GM18507 (cell line): ENCODE data around the gene IGSF9.
A peak's percentile ranks its signal among the peaks of the same experiment; 100 is the strongest.

ENCODE experiments used
- DNase-seq: peaks from one replicate; pipeline ENCODE4 v3.0.0; 2011; ENCODE audit warnings: low read depth; ENCODE audit not compliant: insufficient read length; ENCODE audit errors: extremely low spot score
- FAIRE-seq: peaks from 2 replicates; lab custom pipeline; 2011; peaks lifted over from hg19 to GRCh38; lab: Jason Lieb, UNC

IGSF9 gene

GRCh38 chr1:159951016-159951415 lies 5.6 kb upstream of the IGSF9 start:
- FAIRE-seq, result no peak

GRCh38 chr1:159949981-159950381 lies 4.6 kb upstream of the IGSF9 start:
- no peak for FAIRE-seq
- DNase-seq, result no peak

More at GRCh38 chr1:159951016-159951415, 5.6 kb upstream of the IGSF9 start:
- DNase-seq, result no peak

- DNase-seq (no peak), FAIRE-seq (no peak)
Measured at GRCh38 chr1:159949123-159949522, 3.7 kb upstream of the IGSF9 start.

- FAIRE-seq, result no peak
Measured at GRCh38 chr1:159947942-159948341, 2.5 kb upstream of the IGSF9 start.

GRCh38 chr1:159946242-159947187 lies 1.1 kb upstream of the IGSF9 start:
- no peak for DNase-seq
- no peak for FAIRE-seq

More at GRCh38 chr1:159947942-159948341, 2.5 kb upstream of the IGSF9 start:
- DNase-seq, result no peak

GRCh38 chr1:159944623-159945455 lies 574 bp downstream of the IGSF9 start:
- FAIRE-seq, result no peak
- no peak for DNase-seq

GRCh38 chr1:159943908-159944622 lies 1.3 kb downstream of the IGSF9 start:
- FAIRE-seq (no peak), DNase-seq (no peak)

- no peak for FAIRE-seq
- no peak for DNase-seq
Measured at GRCh38 chr1:159943278-159943640, 2.2 kb downstream of the IGSF9 start.

GRCh38 chr1:159942632-159943277 lies 2.7 kb downstream of the IGSF9 start:
- no peak for FAIRE-seq

GRCh38 chr1:159941591-159942560 lies 3.5 kb downstream of the IGSF9 start:
- DNase-seq (no peak), FAIRE-seq (no peak)

More at GRCh38 chr1:159942632-159943277, 2.7 kb downstream of the IGSF9 start:
- no peak for DNase-seq

GRCh38 chr1:159941141-159941540 lies 4.3 kb downstream of the IGSF9 start:
- DNase-seq (no peak), FAIRE-seq (no peak)

GRCh38 chr1:159940006-159940620 lies 5.3 kb downstream of the IGSF9 start:
- no peak for FAIRE-seq

GRCh38 chr1:159939678-159940002 lies 5.8 kb downstream of the IGSF9 start:
- no peak for DNase-seq
- FAIRE-seq, result no peak

More at GRCh38 chr1:159940006-159940620, 5.3 kb downstream of the IGSF9 start:
- no peak for DNase-seq

GRCh38 chr1:159938905-159939677 lies 6.3 kb downstream of the IGSF9 start:
- FAIRE-seq (no peak), DNase-seq (no peak)

GRCh38 chr1:159938211-159938852 lies 7.1 kb downstream of the IGSF9 start:
- peak; percentile 24 for FAIRE-seq
- DNase-seq, result no peak

GRCh38 chr1:159937054-159937750 lies 8.2 kb downstream of the IGSF9 start:
- FAIRE-seq, result peak; percentile 50
- no peak for DNase-seq
